HepG2 (cell line): Measurements from ENCODE around the gene TM4SF1. TPM values are rescaled to one million over a fixed set of nuclear protein-coding genes. Genes with fewer than 3 reads are reported as not detected.
A peak's percentile ranks its signal among the peaks of the same experiment; 100 is the strongest.

Experiments
- ADNP ChIP-seq: sonication (generic); formaldehyde crosslinking; IDR thresholded peaks from 2 replicates; pipeline ENCODE4 v1.4.0; 2020; ENCODE audit warnings: missing genetic modification reagents
- BCL6 ChIP-seq: IDR thresholded peaks from 2 replicates; pipeline ENCODE4 v1.6.1; 2016; ENCODE audit warnings: missing genetic modification reagents, missing compliant biosample characterization
- BHLHE40 ChIP-seq: IDR thresholded peaks from 2 replicates; pipeline ENCODE4 v1.6.1; 2011; ENCODE audit warnings: low read length, improper control_type of control experiment
- FOXP1 ChIP-seq, 2 experiments: fragments of 450-650 bp in 1 of 2; IDR thresholded peaks; 2 replicates each; pipeline ENCODE4 v1.6.1; 2017 to 2018; ENCODE audit warnings: antibody characterized with exemption in 1 of 2
- KDM6A ChIP-seq: IDR thresholded peaks from 2 replicates; pipeline ENCODE4 v1.6.1; 2016; ENCODE audit warnings: low read depth
- MBNL3 ChIP-seq: fragments of 250-450 bp; sonication (Bioruptor Pico); conservative IDR thresholded peaks from 2 replicates; pipeline ENCODE4 v1.8.0; 2022; ENCODE audit warnings: mild to moderate bottlenecking, inconsistent platforms
- NFRKB ChIP-seq: fragments of 450-650 bp; IDR thresholded peaks from 2 replicates; pipeline ENCODE4 v1.6.1; 2017
- SNAPC4 ChIP-seq: sonication (generic); formaldehyde crosslinking; IDR thresholded peaks from 2 replicates; pipeline ENCODE4 v1.4.0; 2020; ENCODE audit warnings: mild to moderate bottlenecking, missing genetic modification reagents
- ZBTB26 ChIP-seq: IDR thresholded peaks from 2 replicates; pipeline ENCODE4 v1.6.1; 2016; ENCODE audit warnings: missing compliant biosample characterization, missing genetic modification reagents, borderline replicate concordance
- ZBTB8A ChIP-seq: sonication (generic); formaldehyde crosslinking; IDR thresholded peaks from 2 replicates; pipeline ENCODE4 v1.4.0; 2020; ENCODE audit warnings: mild to moderate bottlenecking, low read depth, missing genetic modification reagents, borderline replicate concordance
- ZFP36 ChIP-seq: fragments of 150-350 bp; IDR thresholded peaks from 2 replicates; pipeline ENCODE4 v1.6.1; 2018; ENCODE audit warnings: borderline replicate concordance, low read length, low read depth; ENCODE audit not compliant: partially characterized antibody
- ZNF33A ChIP-seq: sonication (generic); formaldehyde crosslinking; IDR thresholded peaks from 2 replicates; pipeline ENCODE4 v1.5.1; 2020; ENCODE audit warnings: missing genetic modification reagents, mild to moderate bottlenecking, moderate library complexity, borderline replicate concordance
- ZNF382 ChIP-seq: sonication (generic); formaldehyde crosslinking; IDR thresholded peaks from 2 replicates; pipeline ENCODE4 v1.5.0; 2020; ENCODE audit warnings: missing genetic modification reagents, mild to moderate bottlenecking, borderline replicate concordance
- ZNF383 ChIP-seq: sonication (generic); formaldehyde crosslinking; IDR thresholded peaks from 2 replicates; pipeline ENCODE4 v1.4.0; 2020; ENCODE audit warnings: missing genetic modification reagents, mild to moderate bottlenecking, borderline replicate concordance
- ZNF432 ChIP-seq: sonication (generic); formaldehyde crosslinking; IDR thresholded peaks from 2 replicates; pipeline ENCODE4 v1.5.0; 2020; ENCODE audit warnings: missing genetic modification reagents, mild to moderate bottlenecking, borderline replicate concordance
- ZNF44 ChIP-seq: sonication (generic); formaldehyde crosslinking; IDR thresholded peaks from 2 replicates; pipeline ENCODE4 v1.5.1; 2020; ENCODE audit warnings: mild to moderate bottlenecking, missing genetic modification reagents
- ZNF512 ChIP-seq: sonication (generic); formaldehyde crosslinking; IDR thresholded peaks from 2 replicates; pipeline ENCODE4 v1.4.0; 2020; ENCODE audit warnings: mild to moderate bottlenecking, missing genetic modification reagents
- ZNF564 ChIP-seq: sonication (generic); formaldehyde crosslinking; IDR thresholded peaks from 2 replicates; pipeline ENCODE4 v1.8.1; 2023; ENCODE audit warnings: mild to moderate bottlenecking, missing genetic modification reagents
- ZNF670 ChIP-seq: sonication (generic); formaldehyde crosslinking; IDR thresholded peaks from 2 replicates; pipeline ENCODE4 v1.8.0; 2022; ENCODE audit warnings: mild to moderate bottlenecking, missing genetic modification reagents, borderline replicate concordance
- ZNF674 ChIP-seq: sonication (generic); formaldehyde crosslinking; IDR thresholded peaks from 2 replicates; pipeline ENCODE4 v1.5.0; 2020; ENCODE audit warnings: low read depth, mild to moderate bottlenecking, missing genetic modification reagents
- ZNF761 ChIP-seq: sonication (generic); formaldehyde crosslinking; conservative IDR thresholded peaks from 2 replicates; pipeline ENCODE4 v1.4.0; 2020; ENCODE audit warnings: mild to moderate bottlenecking, missing genetic modification reagents
- ZNF776 ChIP-seq: sonication (generic); formaldehyde crosslinking; IDR thresholded peaks from 2 replicates; pipeline ENCODE4 v1.4.0; 2020; ENCODE audit warnings: mild to moderate bottlenecking, missing genetic modification reagents
- ZSCAN12 ChIP-seq: sonication (generic); formaldehyde crosslinking; IDR thresholded peaks from 2 replicates; pipeline ENCODE4 v1.9.0; 2021; ENCODE audit warnings: mild to moderate bottlenecking, missing genetic modification reagents
- polyA plus RNA-seq, 8 experiments: library from polyadenylated mRNA; depleted of rRNA in 3 of 8; stranded (reverse) in 7 of 8; unstranded in 1 of 8; fragments of >200 nt; fragmentation: Illumina TruSeq in 4 of 8; extraction: Trizol in 4 of 8; gene quantifications; 2 replicates each; pipeline versions ENCODE4 v1.2.1 to v1.2.3, GENCODE V29; 2011 to 2016; ENCODE audit warnings: low read depth in 4 of 8, missing spikeins in 1 of 8, mixed read lengths in 1 of 8; ENCODE audit not compliant: insufficient read depth in 1 of 8
- total RNA-seq, 5 experiments: library from RNA; depleted of rRNA; stranded (reverse); fragments of >200 nt; fragmentation: Illumina TruSeq; extraction: Trizol; gene quantifications; 2 replicates each; pipeline ENCODE4 v1.2.3, GENCODE V29; 2016; ENCODE audit warnings: low read depth in 1 of 5

Gene TM4SF1
- total and polyA plus RNA-seq, 2 of the 13 experiments (the other 11 are each of a cell fraction or from before 2014, with no cell fraction given), result 431 to 1,359 TPM

- TF ChIP-seq SNAPC4 (CRISPR knock-in tag) (0 out of 2 replicates have a peak, but pooled peaks have one; percentile 46), ZNF564 (CRISPR knock-in tag) (no peak), ZNF776 (CRISPR knock-in tag) (no peak), ZNF33A (CRISPR knock-in tag) (no peak), ZNF670 (no peak), KDM6A (CRISPR knock-in tag) (no peak), ZBTB8A (CRISPR knock-in tag) (no peak), ZFP36 (no peak), ZNF382 (CRISPR knock-in tag) (no peak), ZNF432 (CRISPR knock-in tag) (no peak), FOXP1 (IDR thresholded peaks at IDR 0.05) (no peak), FOXP1 (CRISPR knock-in tag; IDR thresholded peaks at IDR 0.05) (peak; percentile 53; the same call in 1 of the 2 replicates), NFRKB (no peak), BHLHE40 (no peak), ZNF761 (CRISPR knock-in tag) (no peak), BCL6 (CRISPR knock-in tag) (peak; percentile 25; the same call in 1 of the 2 replicates), ADNP (CRISPR knock-in tag) (no peak), ZNF44 (no peak), ZSCAN12 (CRISPR knock-in tag) (no peak), ZNF383 (CRISPR knock-in tag) (no peak), ZNF674 (no peak), MBNL3 (CRISPR knock-in tag) (no peak), ZNF512 (CRISPR knock-in tag) (0 out of 2 replicates have a peak, but pooled peaks have one; percentile 36), ZBTB26 (no peak)
Observed at GRCh38 chr3:149388531-149389417, 11.3 kb upstream of the TM4SF1 start (continued).
